GM19324 (cell line): ENCODE measurements around the gene AMIGO2.
"Not testable (repeated sequence)": the region's sequence is repeated elsewhere in the genome, so short reads cannot be mapped to it uniquely, and the experiment has no call there.

Experiments
- ATAC-seq: cut with Tn5 transposase; IDR thresholded peaks from one replicate; pipeline ENCODE4 v1.9.1; 2021; ENCODE audit warnings: mild to moderate bottlenecking, moderate library complexity; ENCODE audit not compliant: unreplicated experiment, low FRiP score

Gene AMIGO2

GRCh38 chr12:47075192-47076084 is 4.3 kb downstream of the AMIGO2 start:
- ATAC-seq: no peak

GRCh38 chr12:47074757-47075156 is 5.0 kb downstream of the AMIGO2 start:
- no peak for ATAC-seq

GRCh38 chr12:47073951-47074350 is 5.8 kb downstream of the AMIGO2 start:
- ATAC-seq: no peak

- no peak for ATAC-seq
Measured at GRCh38 chr12:47071241-47071852, 8.4 kb downstream of the AMIGO2 start.

GRCh38 chr12:47070310-47070709 is 9.4 kb downstream of the AMIGO2 start:
- no peak for ATAC-seq

GRCh38 chr12:47068539-47068938 is 11.2 kb downstream of the AMIGO2 start:
- ATAC-seq: no peak

GRCh38 chr12:47067771-47068431 is 11.9 kb downstream of the AMIGO2 start:
- no peak for ATAC-seq

- no peak for ATAC-seq
Measured at GRCh38 chr12:47067176-47067575, 12.6 kb downstream of the AMIGO2 start.

GRCh38 chr12:47066278-47067025 is 13.3 kb downstream of the AMIGO2 start:
- ATAC-seq: no peak

- no peak for ATAC-seq
Measured at GRCh38 chr12:47065546-47065945, 14.2 kb downstream of the AMIGO2 start.

GRCh38 chr12:47058640-47059039 is 21.1 kb downstream of the AMIGO2 start:
- not testable (repeated sequence) for ATAC-seq

GRCh38 chr12:47056944-47057343 is 22.8 kb downstream of the AMIGO2 start:
- not testable (repeated sequence) for ATAC-seq

- ATAC-seq: not testable (repeated sequence)
Measured at GRCh38 chr12:47055856-47056255, 23.9 kb downstream of the AMIGO2 start.

GRCh38 chr12:47054659-47055058 is 25.1 kb downstream of the AMIGO2 start:
- ATAC-seq: no peak

- no peak for ATAC-seq
Measured at GRCh38 chr12:47053961-47054360, 25.8 kb downstream of the AMIGO2 start.

- no peak for ATAC-seq
Measured at GRCh38 chr12:47052274-47052673, 27.5 kb downstream of the AMIGO2 start.

- not testable (repeated sequence) for ATAC-seq
Measured at GRCh38 chr12:47051291-47051690, 28.5 kb downstream of the AMIGO2 start.

GRCh38 chr12:47048541-47048940 is 31.2 kb downstream of the AMIGO2 start:
- no peak for ATAC-seq

GRCh38 chr12:47041327-47041726 is 38.4 kb downstream of the AMIGO2 start:
- ATAC-seq: no peak

GRCh38 chr12:47039756-47040155 is 40.0 kb downstream of the AMIGO2 start:
- no peak for ATAC-seq

GRCh38 chr12:47039079-47039478 is 40.7 kb downstream of the AMIGO2 start:
- ATAC-seq: no peak
